HuH-7 (cell line): Measurements from ENCODE around the gene NUP160.
"Not testable (repeated sequence)": the region's sequence is repeated elsewhere in the genome, so short reads cannot be mapped to it uniquely, and the experiment has no call there.

Experiments used
- DNase-seq: peaks from one replicate; pipeline ENCODE4 v3.0.0; 2011; ENCODE audit warnings: low spot score

Gene NUP160

GRCh38 chr11:47847892-47848699, at the start of gene NUP160:
Gene NUP160, minus strand, starts transcription at chr11:47848350. Its CDS starts 32 bp downstream, at chr11:47848318.
- DNase-seq: peak; percentile 76

GRCh38 chr11:47896199-47896598, 48.0 kb upstream of the NUP160 start:
- no peak for DNase-seq

DNA sequence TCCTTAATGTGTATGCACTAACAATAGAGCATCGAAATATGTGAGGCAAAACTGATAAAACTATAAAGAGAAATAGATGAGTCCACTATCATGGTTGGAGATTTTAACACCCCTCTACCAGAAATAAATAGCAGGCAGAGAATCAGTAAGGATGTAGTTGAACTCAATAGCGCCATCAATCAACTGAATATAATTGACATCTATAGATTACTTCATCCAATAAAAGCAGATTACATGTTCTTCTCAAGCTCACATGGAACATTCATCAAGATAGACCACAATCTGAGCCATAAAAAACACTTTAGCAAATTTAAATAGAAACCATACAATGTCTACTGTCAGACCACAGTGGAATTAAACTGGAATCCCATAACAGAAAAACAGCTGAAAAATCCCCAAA, 46.9 kb upstream of the NUP160 start:
- DNase-seq: no peak

DNA sequence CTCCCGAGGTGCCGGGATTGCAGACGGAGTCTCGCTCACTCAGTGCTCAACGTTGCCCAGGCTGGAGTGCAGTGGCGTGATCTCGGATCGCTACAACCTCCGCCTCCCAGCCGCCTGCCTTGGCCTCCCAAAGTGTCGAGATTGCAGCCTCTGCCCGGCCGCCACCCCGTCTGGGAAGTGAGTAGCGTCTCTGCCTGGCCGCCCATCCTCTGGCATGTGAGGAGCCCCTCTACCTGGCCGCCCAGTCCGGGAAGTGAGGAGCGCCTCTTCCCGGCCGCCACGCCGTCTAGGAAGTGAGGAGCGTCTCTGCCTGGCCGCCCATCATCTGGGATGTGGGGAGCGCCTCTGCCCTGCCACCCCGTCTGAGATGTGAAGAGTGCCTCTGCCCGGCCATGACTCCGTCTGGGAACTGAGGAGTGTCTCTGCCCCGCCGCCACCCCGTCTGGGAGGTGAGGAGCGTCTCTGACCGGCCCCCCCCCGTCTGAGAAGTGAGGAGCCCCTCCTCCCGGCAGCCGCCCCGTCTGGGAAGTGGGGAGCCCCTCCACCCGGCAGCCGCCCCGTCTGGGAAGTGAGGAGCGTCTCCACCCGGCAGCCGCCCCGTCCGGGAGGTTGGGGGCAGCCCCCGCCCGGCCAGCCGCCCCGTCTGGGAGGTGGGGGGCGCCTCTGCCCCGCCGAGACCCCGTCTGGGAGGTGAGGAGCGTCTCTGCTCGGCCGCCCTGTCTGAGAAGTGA, 44.6 kb upstream of the NUP160 start:
- DNase-seq: not testable (repeated sequence)

DNA sequence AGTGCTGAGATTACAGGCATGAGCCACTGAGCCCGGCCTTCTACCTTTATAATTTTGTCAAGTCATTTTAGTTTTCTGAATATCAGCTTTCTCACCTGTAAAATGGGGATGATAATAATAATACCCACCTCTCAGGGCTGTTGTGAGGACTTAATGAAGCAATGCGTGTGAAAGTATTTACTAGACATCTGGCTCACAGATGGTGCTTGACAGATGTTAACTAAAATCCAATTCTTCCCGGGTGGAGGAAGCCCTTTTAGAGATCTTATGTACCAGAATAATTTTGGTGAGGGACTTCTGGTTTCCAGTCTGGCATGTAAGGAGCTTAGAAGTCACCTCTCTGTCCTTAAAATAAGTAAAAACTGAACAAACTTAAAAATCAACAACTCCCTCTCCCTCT, 43.7 kb upstream of the NUP160 start:
- DNase-seq: no peak

- no peak for DNase-seq
These were observed 41.7 kb upstream of the NUP160 start for GRCh38 chr11:47889714-47890441.

DNA sequence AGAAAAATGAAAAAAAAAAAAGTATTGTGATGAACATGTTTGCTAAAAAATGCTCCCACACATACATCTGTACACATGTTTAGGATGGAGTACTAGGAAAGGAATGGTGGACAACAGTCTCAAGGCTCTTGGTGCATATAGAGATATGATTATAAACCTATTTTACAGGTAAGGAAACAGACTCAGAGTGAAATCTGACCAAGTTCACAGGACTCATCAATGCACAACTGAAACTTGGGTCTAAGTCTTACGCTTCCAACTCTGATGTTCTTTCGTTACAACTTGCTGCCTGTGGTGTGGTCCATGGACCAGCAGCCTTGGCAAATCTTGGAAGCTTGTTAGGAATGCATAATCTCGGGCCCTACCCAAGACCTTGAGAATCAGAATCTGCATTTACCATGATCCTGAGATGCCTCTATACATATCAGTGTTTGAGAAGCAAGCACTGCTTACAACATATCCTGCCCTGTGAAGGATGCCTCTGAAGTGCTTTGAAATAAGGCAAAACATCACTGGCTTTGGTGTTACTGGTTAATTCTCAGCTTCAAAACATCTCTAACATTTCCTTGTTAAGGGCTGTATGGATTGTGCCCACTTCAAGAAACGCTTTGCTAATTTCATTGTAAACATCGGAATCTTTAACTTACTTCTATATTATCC, 39.9 kb upstream of the NUP160 start:
- DNase-seq: no peak

DNA sequence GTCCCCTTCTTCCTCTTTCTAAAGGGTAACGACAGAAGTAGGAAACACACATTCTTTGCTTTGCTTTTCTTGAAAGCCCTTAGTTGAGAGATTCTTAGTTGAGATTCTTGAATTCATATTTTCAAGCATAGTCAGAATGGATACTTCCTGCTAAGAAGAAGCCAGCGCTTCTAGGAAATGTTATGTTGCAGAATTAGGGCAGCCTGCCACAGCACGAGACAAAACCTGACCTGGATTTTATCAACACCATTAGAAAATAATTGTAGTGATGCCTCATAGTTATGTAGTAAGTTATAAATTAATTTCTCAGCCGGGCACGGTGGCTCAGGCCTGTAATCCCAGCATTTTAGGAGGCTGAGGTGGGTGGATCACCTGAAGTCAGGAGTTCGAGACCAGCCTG, 37.9 kb upstream of the NUP160 start:
- no peak for DNase-seq

DNA sequence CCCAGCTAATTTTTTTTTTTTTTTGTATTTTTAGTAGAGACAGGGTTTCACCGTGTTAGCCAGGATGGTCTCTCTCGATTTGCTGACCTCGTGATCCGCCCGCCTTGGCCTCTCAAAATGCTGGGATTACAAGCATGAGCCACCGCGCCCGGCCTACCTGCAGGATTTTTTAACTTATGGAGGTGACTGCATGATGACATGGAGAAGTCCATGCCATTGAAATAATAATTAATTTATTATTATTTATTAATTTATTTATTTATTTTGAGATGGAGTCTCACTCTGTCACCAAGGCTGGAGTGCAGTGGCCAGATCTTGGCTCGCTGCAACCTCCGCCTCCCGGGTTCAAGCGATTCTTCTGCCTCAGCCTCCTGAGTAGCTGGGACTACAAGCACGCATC, 34.3 kb upstream of the NUP160 start:
- DNase-seq: not testable (repeated sequence)

DNA sequence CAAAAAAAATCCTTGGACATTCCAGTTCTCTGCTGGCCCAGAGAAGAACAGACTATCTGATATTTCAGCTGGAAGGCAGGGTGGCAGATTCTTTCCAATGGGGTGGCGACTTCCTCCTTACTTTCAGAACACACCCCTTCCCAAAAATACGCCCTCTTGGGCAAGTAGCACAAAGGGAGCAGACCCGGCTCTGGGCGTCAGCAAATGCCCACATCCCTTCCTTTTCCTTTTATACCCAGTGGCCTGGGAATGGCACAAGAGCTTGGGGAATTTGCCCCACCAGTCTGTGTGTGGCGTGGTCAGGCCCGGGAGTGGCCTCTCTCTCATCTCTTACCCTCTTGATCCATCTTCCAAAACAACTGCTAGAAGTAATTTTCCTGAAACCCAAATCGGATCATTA, 33.0 kb upstream of the NUP160 start:
- no peak for DNase-seq

- DNase-seq: no peak
These were observed 31.4 kb upstream of the NUP160 start for GRCh38 chr11:47879259-47880158.

GRCh38 chr11:47875858-47876257, 27.7 kb upstream of the NUP160 start:
- DNase-seq: not testable (repeated sequence)

GRCh38 chr11:47870404-47870803, 22.3 kb upstream of the NUP160 start:
- no peak for DNase-seq

- no peak for DNase-seq
These were observed 21.6 kb upstream of the NUP160 start for GRCh38 chr11:47869544-47870393.

GRCh38 chr11:47867823-47868222, 19.7 kb upstream of the NUP160 start:
- DNase-seq: no peak

DNA sequence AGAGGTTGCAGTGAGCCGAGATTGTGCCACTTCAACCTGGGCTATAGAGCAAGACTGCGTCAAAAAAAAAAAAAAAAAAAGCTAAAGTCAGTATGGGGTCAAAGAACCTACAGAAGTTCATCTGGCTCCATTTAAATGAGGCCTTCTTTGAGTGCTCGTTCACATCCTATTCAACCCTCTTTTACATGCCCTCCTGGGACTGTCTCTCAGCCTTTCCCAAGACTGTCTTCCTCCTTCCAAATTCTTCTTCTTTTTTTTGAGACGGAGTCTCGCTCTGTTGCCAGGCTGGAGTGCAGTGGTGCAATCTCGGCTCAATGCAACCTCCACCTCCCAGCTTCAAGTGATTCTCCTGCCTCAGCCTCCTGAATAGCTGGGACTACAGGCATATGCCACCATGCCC, 18.7 kb upstream of the NUP160 start:
- DNase-seq: not testable (repeated sequence)

- DNase-seq: no peak
These were observed 16.8 kb upstream of the NUP160 start for GRCh38 chr11:47864901-47865300.

GRCh38 chr11:47863898-47864430, 15.8 kb upstream of the NUP160 start:
- no peak for DNase-seq

GRCh38 chr11:47863189-47863897, 15.2 kb upstream of the NUP160 start:
- no peak for DNase-seq
